OCI-LY3 (cell line): ENCODE results near the gene ADD3.

Experiments
- EZH2phosphoT487 ChIP-seq: fragments of 200-600 bp; shearing (Covaris generic); IDR thresholded peaks from 2 replicates; pipeline ENCODE4 v1.6.1; 2018; ENCODE audit warnings: antibody characterized with exemption, mixed run types, low read depth
- TF ChIP-seq, protein P1 (sequence below): fragments of 200-600, 300-600 bp; sonication (generic); IDR thresholded peaks from 2 replicates; pipeline ENCODE4 v1.5.1; 2014; ENCODE audit warnings: antibody characterized with exemption, low read length, low read depth

DNA sequence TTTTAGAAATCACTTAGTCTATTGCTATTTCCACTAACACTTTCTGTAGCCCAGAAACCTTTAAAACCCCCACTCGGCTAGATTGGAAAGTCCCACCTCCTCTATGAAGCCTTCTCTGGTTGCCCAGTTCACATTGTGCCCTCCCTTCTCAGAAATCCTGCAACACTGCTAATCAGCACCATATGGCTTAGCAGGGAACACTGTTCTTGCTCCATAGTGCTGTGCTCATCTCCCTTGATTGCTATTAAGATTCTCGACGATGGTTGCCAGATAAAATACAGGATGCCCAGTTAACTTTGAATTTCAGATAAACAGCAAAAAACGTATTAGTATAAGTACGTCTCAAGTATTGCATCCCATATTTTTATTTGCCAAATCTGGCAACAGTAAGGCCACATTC lies 44.3 kb upstream of the ADD3 start:
- TF ChIP-seq, protein P1, sequence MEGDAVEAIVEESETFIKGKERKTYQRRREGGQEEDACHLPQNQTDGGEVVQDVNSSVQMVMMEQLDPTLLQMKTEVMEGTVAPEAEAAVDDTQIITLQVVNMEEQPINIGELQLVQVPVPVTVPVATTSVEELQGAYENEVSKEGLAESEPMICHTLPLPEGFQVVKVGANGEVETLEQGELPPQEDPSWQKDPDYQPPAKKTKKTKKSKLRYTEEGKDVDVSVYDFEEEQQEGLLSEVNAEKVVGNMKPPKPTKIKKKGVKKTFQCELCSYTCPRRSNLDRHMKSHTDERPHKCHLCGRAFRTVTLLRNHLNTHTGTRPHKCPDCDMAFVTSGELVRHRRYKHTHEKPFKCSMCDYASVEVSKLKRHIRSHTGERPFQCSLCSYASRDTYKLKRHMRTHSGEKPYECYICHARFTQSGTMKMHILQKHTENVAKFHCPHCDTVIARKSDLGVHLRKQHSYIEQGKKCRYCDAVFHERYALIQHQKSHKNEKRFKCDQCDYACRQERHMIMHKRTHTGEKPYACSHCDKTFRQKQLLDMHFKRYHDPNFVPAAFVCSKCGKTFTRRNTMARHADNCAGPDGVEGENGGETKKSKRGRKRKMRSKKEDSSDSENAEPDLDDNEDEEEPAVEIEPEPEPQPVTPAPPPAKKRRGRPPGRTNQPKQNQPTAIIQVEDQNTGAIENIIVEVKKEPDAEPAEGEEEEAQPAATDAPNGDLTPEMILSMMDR, result no peak
- no peak for TF ChIP-seq EZH2phosphoT487
